Panc1 (cell line): ENCODE measurements around the gene RFX6. TPM values are rescaled to one million over a fixed set of nuclear protein-coding genes. Genes with fewer than 3 reads are reported as not detected.

Experiments
- ATAC-seq: fragments of 200-7000 bp; cut with Tn5 transposase; 2 replicates; pipeline ENCODE4 v1.9.1; 2020; ENCODE audit warnings: mild to moderate bottlenecking, moderate library complexity
- BruUV-seq: library from RNA; stranded (reverse); fragments of 400-500 nt; replicated peaks from 2 replicates; lab custom pipeline; 2021; lab: Mats Ljungman, UMichigan
- CTCF ChIA-PET: fragments of 300-600 bp; sonication (Branson Sonifier 250); formaldehyde crosslinking; loops from one replicate; lab custom pipeline; 2022; ENCODE audit warnings: antibody characterized with exemption; lab: Charles Lee
- POLR2A ChIA-PET: fragments of 300-600 bp; sonication (Branson Sonifier 250); formaldehyde crosslinking; loops from one replicate; lab custom pipeline; 2022; ENCODE audit warnings: antibody characterized with exemption; lab: Charles Lee
- DNase-seq: peaks from one replicate; pipeline ENCODE4 v3.0.0-alpha.2; 2010; ENCODE audit warnings: low read depth, low spot score
- H3K27ac ChIP-seq: 2 replicates; pipeline ENCODE4 v1.5.1; 2011; ENCODE audit warnings: mild to moderate bottlenecking, low read length, inconsistent platforms
- H3K27me3 ChIP-seq: fragments of 200-500 bp; sonication (Bioruptor generic); 2 replicates; pipeline ENCODE4 v1.6.0; 2014; ENCODE audit warnings: low read length, inconsistent platforms; ENCODE audit not compliant: control insufficient read depth, insufficient read depth
- H3K36me3 ChIP-seq: fragments of 200-500 bp; sonication (Bioruptor generic); 2 replicates; pipeline ENCODE4 v1.5.1; 2014; ENCODE audit warnings: inconsistent platforms, mild to moderate bottlenecking, low read length, moderate library complexity; ENCODE audit not compliant: control insufficient read depth, insufficient read depth
- H3K4me1 ChIP-seq: 2 replicates; pipeline ENCODE4 v1.5.1; 2011; ENCODE audit warnings: inconsistent platforms, mild to moderate bottlenecking, low read length, moderate library complexity; ENCODE audit not compliant: control insufficient read depth, insufficient read depth
- H3K4me3 ChIP-seq, 2 experiments: 2 replicates each; pipeline ENCODE4 v1.5.1; 2011 to 2012; ENCODE audit warnings: low read depth in 2 of 2, low read length in 2 of 2, mild to moderate bottlenecking in 2 of 2, inconsistent platforms in 1 of 2, moderate library complexity in 1 of 2
- H3K9me3 ChIP-seq: fragments of 200-500 bp; sonication (Bioruptor generic); 2 replicates; pipeline ENCODE4 v1.5.1; 2014; ENCODE audit warnings: low read depth, mild to moderate bottlenecking, inconsistent platforms, low read length, moderate library complexity; ENCODE audit not compliant: control insufficient read depth, insufficient read depth
- POLR2AphosphoS5 ChIP-seq: IDR thresholded peaks from 2 replicates; pipeline ENCODE4 v1.6.1; 2012; ENCODE audit warnings: mild to moderate bottlenecking, low read depth, low read length, moderate library complexity
- SIN3A ChIP-seq: IDR thresholded peaks from 2 replicates; pipeline ENCODE4 v1.6.1; 2012; ENCODE audit warnings: low read depth, mild to moderate bottlenecking, low read length, moderate library complexity, borderline replicate concordance; ENCODE audit not compliant: insufficient read depth
- TCF7L2 ChIP-seq: IDR thresholded peaks from 2 replicates; pipeline ENCODE4 v1.6.1; 2011; ENCODE audit warnings: mild to moderate bottlenecking, low read depth, low read length, inconsistent platforms
- in situ Hi-C: cut with HindIII; loops from 2 replicates; pipeline ENCODE4 v1.10.0; 2016; ENCODE audit warnings: low sequenced_read_pairs, low pct_unique_long_range_greater_than_20kb
- intact Hi-C: fragments of 100-400 bp; cut with micrococcal nuclease; formaldehyde crosslinking; loops from one replicate; pipeline ENCODE4 v1.10.0; 2022; ENCODE audit not compliant: unreplicated experiment
- total RNA-seq: library from RNA; stranded (reverse); gene quantifications from one replicate; pipeline ENCODE4 v1.2.1, GENCODE V29; 2021; ENCODE audit not compliant: unreplicated experiment
- TF ChIP-seq, protein P1 (sequence below), 2 experiments: IDR thresholded peaks; 2 replicates each; pipeline ENCODE4 v1.6.1; 2011 to 2012; ENCODE audit warnings: low read depth in 2 of 2, control low read depth in 1 of 2, low read length in 1 of 2, mild to moderate bottlenecking in 1 of 2, moderate library complexity in 1 of 2; ENCODE audit not compliant: insufficient read depth in 1 of 2
- TF ChIP-seq, protein P2 (sequence below): fragments of 450-650 bp; IDR thresholded peaks from 2 replicates; pipeline ENCODE4 v1.5.1; 2017; ENCODE audit warnings: mild to moderate bottlenecking

Gene RFX6
- total RNA-seq, 1 experiment from 2014 or later: not detected

DNA sequence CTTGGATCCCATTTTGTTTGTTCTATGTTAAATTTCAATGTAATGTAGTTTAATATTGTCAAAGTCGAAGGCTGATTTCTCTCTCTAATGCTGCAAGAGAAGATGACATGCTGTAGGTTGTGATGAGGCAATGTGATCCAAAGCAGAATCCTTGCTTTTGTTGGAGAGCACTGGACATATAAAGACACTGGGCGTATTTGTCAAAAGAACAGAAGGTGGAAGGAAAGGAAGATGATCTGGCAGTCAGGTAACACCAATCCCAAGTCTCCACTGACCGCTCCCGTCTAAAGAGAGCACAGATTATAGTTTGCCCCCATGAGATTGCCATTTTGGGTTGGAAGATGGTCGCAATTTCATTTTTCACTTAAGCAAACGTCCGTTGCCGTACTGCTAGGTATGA lies 935 bp upstream of the RFX6 start:
- Histone ChIP-seq H3K4me3 (peak overlapping the region; percentile 22 to 49; a peak in 3 of 4 replicates), H3K27ac (no peak overlapping the region), H3K4me1 (peaks cover 13% of the 10 kb centered on the region), H3K9me3 (no peaks in the 10 kb centered on the region), H3K36me3 (no peaks in the 10 kb centered on the region), H3K27me3 (peaks cover 57% of the 10 kb centered on the region)
- ATAC-seq (peak; percentile 56), DNase-seq (no peak)
- no peak for TF ChIP-seq SIN3A
- TF ChIP-seq, protein P1, sequence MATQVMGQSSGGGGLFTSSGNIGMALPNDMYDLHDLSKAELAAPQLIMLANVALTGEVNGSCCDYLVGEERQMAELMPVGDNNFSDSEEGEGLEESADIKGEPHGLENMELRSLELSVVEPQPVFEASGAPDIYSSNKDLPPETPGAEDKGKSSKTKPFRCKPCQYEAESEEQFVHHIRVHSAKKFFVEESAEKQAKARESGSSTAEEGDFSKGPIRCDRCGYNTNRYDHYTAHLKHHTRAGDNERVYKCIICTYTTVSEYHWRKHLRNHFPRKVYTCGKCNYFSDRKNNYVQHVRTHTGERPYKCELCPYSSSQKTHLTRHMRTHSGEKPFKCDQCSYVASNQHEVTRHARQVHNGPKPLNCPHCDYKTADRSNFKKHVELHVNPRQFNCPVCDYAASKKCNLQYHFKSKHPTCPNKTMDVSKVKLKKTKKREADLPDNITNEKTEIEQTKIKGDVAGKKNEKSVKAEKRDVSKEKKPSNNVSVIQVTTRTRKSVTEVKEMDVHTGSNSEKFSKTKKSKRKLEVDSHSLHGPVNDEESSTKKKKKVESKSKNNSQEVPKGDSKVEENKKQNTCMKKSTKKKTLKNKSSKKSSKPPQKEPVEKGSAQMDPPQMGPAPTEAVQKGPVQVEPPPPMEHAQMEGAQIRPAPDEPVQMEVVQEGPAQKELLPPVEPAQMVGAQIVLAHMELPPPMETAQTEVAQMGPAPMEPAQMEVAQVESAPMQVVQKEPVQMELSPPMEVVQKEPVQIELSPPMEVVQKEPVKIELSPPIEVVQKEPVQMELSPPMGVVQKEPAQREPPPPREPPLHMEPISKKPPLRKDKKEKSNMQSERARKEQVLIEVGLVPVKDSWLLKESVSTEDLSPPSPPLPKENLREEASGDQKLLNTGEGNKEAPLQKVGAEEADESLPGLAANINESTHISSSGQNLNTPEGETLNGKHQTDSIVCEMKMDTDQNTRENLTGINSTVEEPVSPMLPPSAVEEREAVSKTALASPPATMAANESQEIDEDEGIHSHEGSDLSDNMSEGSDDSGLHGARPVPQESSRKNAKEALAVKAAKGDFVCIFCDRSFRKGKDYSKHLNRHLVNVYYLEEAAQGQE (IDR thresholded peaks at IDR 0.05; ENCODE audit: insufficient read depth in 1 of 2, low read depth in 2 of 2, low read length in 1 of 2): no peak
- TF ChIP-seq, protein P2, sequence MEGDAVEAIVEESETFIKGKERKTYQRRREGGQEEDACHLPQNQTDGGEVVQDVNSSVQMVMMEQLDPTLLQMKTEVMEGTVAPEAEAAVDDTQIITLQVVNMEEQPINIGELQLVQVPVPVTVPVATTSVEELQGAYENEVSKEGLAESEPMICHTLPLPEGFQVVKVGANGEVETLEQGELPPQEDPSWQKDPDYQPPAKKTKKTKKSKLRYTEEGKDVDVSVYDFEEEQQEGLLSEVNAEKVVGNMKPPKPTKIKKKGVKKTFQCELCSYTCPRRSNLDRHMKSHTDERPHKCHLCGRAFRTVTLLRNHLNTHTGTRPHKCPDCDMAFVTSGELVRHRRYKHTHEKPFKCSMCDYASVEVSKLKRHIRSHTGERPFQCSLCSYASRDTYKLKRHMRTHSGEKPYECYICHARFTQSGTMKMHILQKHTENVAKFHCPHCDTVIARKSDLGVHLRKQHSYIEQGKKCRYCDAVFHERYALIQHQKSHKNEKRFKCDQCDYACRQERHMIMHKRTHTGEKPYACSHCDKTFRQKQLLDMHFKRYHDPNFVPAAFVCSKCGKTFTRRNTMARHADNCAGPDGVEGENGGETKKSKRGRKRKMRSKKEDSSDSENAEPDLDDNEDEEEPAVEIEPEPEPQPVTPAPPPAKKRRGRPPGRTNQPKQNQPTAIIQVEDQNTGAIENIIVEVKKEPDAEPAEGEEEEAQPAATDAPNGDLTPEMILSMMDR: no peak
- no peak for TF ChIP-seq TCF7L2
- TF ChIP-seq POLR2AphosphoS5: no peak
- ChIA-PET CTCF (no interaction called here), POLR2A (interaction anchor here (0.7 kb wide), 1 partner anchor 814 kb away, joined by 3 read pairs; no protein-coding TSS in a partner anchor)
- BruUV-seq: no TSS peak
- intact Hi-C loops: loop anchor here (5.0 kb wide), 1 partner anchor 441 kb away; no protein-coding TSS in a partner anchor
- in situ Hi-C loops: no loop called here

DNA sequence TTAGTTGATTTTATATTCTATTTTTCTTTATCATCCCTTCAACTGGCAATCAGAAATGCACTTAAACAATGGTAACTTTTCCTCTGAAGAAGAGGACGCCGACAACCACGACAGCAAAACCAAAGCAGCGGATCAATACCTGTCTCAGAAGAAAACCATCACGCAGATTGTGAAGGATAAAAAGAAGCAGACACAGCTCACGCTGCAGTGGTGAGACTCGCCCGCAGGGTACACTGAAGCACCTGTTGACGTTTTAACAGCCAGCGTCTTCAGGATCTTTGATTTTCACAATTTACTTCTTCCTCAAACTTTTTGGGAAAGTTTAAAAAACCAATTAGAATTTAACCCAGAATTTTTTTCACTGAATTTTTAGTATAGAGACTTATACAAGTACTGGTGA lies 701 bp downstream of the RFX6 start:
- Histone ChIP-seq H3K27me3 (peaks cover 60% of the 10 kb centered on the region), H3K36me3 (no peaks in the 10 kb centered on the region), H3K4me3 (no peak overlapping the region), H3K9me3 (no peaks in the 10 kb centered on the region), H3K27ac (no peak overlapping the region), H3K4me1 (peaks cover 13% of the 10 kb centered on the region)
- no peak for TF ChIP-seq POLR2AphosphoS5
- TF ChIP-seq, protein P1 (IDR thresholded peaks at IDR 0.05; ENCODE audit: insufficient read depth in 1 of 2, low read depth in 2 of 2, low read length in 1 of 2): no peak
- no peak for TF ChIP-seq SIN3A
- no peak for TF ChIP-seq TCF7L2
- TF ChIP-seq, protein P2: no peak
- BruUV-seq: no TSS peak
- ATAC-seq: no peak
- intact Hi-C loops: loop anchor here (5.0 kb wide), 1 partner anchor 440 kb away; no protein-coding TSS in a partner anchor
- in situ Hi-C loops: no loop called here
- POLR2A ChIA-PET: no interaction called here
- CTCF ChIA-PET: no interaction called here
- DNase-seq: no peak
